GM12878 (cell line): ENCODE results near the gene TYW1B. TPM values are rescaled to one million over a fixed set of nuclear protein-coding genes. Genes with fewer than 3 reads are reported as not detected.
"Not testable (repeated sequence)": the region's sequence is repeated elsewhere in the genome, so short reads cannot be mapped to it uniquely, and the experiment has no call there.

Source experiments
- ATAC-seq: fragments of 200-7000 bp; cut with Tn5 transposase; 3 replicates; pipeline ENCODE4 v1.9.1; 2020; ENCODE audit warnings: mild to moderate bottlenecking, moderate library complexity
- BruUV-seq: library from RNA; stranded (reverse); fragments of 400-500 nt; replicated peaks from 2 replicates; lab custom pipeline; 2021; lab: Mats Ljungman, UMichigan
- CTCF ChIA-PET: fragments of 300-600 bp; sonication (Branson Sonifier 250); formaldehyde crosslinking; extraction: SDS; loops from one replicate; lab custom pipeline; 2021; ENCODE audit warnings: inconsistent platforms; lab: Yijun Ruan, JAX
- POLR2A ChIA-PET: fragments of 350-600 bp; formaldehyde crosslinking; extraction: SDS; loops from one replicate; lab custom pipeline; 2021; ENCODE audit warnings: inconsistent platforms; lab: Charles Lee
- RAD21 ChIA-PET: fragments of 300-600 bp; sonication (Branson Sonifier 250); formaldehyde crosslinking; loops from one replicate; lab custom pipeline; 2023; ENCODE audit warnings: antibody characterized with exemption; ENCODE audit not compliant: unreplicated experiment; lab: Charles Lee
- SMC1A ChIA-PET: fragments of 300-600 bp; sonication (Branson Sonifier 250); formaldehyde crosslinking; loops from one replicate; lab custom pipeline; 2023; ENCODE audit not compliant: unreplicated experiment, uncharacterized antibody; lab: Charles Lee
- DNase-seq: peaks from one replicate; pipeline ENCODE4 v3.0.0-alpha.2; 2011; ENCODE audit warnings: low read depth, low spot score
- FAIRE-seq: peaks from 3 replicates; lab custom pipeline; 2011; peaks lifted over from hg19 to GRCh38; lab: Jason Lieb, UNC
- H2AFZ ChIP-seq: 2 replicates; pipeline ENCODE4 v1.6.0; 2011; ENCODE audit warnings: low read depth, low read length, control low read depth; ENCODE audit not compliant: control insufficient read depth
- H3K27ac ChIP-seq: 2 replicates; pipeline ENCODE4 v1.5.1; 2011; ENCODE audit warnings: control low read depth; ENCODE audit not compliant: control insufficient read depth, insufficient read depth
- H3K27me3 ChIP-seq, 2 experiments: replicated peaks in 1 of 2; 2 replicates each; pipeline versions ENCODE4 v1.6.0 to v1.6.1; 2011; ENCODE audit warnings: low read length in 1 of 2; ENCODE audit not compliant: control insufficient read depth in 2 of 2, insufficient read depth in 2 of 2
- H3K36me3 ChIP-seq, 2 experiments: 2 replicates each; pipeline ENCODE4 v1.5.1; 2011; ENCODE audit warnings: low read length in 1 of 2; ENCODE audit not compliant: control insufficient read depth in 2 of 2, insufficient read depth in 2 of 2
- H3K4me1 ChIP-seq: 2 replicates; pipeline ENCODE4 v1.6.1; 2011; ENCODE audit warnings: mild to moderate bottlenecking, low read length, moderate library complexity, mixed read lengths; ENCODE audit not compliant: control insufficient read depth, insufficient read depth
- H3K4me2 ChIP-seq: 2 replicates; pipeline ENCODE4 v1.6.0; 2011; ENCODE audit warnings: control low read depth; ENCODE audit not compliant: control insufficient read depth, insufficient read depth
- H3K4me3 ChIP-seq: fragments of 200-600 bp; sonication (generic); 2 replicates; pipeline ENCODE4 v1.5.1; 2016
- H3K79me2 ChIP-seq: 2 replicates; pipeline ENCODE4 v1.6.0; 2011; ENCODE audit warnings: low read length; ENCODE audit not compliant: control insufficient read depth, insufficient read depth
- H3K9ac ChIP-seq: 2 replicates; pipeline ENCODE4 v1.8.0; 2011; ENCODE audit warnings: low read length, control low read depth, mixed read lengths; ENCODE audit not compliant: control insufficient read depth, insufficient read depth
- H3K9me3 ChIP-seq: replicated peaks from 3 replicates; pipeline ENCODE4 v1.5.1; 2011; ENCODE audit warnings: mild to moderate bottlenecking, low read length; ENCODE audit not compliant: control insufficient read depth, insufficient read depth
- H4K20me1 ChIP-seq: 2 replicates; pipeline ENCODE4 v1.6.0; 2011; ENCODE audit not compliant: control insufficient read depth, insufficient read depth
- CBX5 ChIP-seq: sonication (generic); IDR thresholded peaks from 2 replicates; pipeline ENCODE4 v1.6.1; 2016; ENCODE audit warnings: low read depth, moderate library complexity, mild to moderate bottlenecking, inconsistent platforms
- WGBS: methylation state at CpG from one replicate; pipeline ENCODE4 v1.1.6; 2016; ENCODE audit warnings: low lambda C conversion rate; ENCODE audit not compliant: insufficient replicate concordance, insufficient coverage; ENCODE audit errors: missing lambda C conversion rate; 5-methylcytosine and 5-hydroxymethylcytosine counted together
- in situ Hi-C: fragments of 300-500 bp; cut with MboI; formaldehyde crosslinking; loops from 9 replicates; pipeline ENCODE4 v1.14.3; 2018; ENCODE audit warnings: mixed read lengths
- intact Hi-C: fragments of 100-400 bp; cut with micrococcal nuclease; formaldehyde crosslinking; loops from one replicate; pipeline ENCODE4 v1.14.2; 2022; ENCODE audit not compliant: unreplicated experiment
- polyA plus RNA-seq, 11 experiments: library from polyadenylated mRNA; depleted of rRNA in 4 of 11; unstranded in 6 of 11; stranded (reverse) in 5 of 11; fragments of >200 nt; fragmentation: Nextera tagmentation in 4 of 11; fragmentation: Illumina TruSeq in 1 of 11; extraction: Ambion mirVana in 4 of 11; extraction: Trizol in 1 of 11; gene quantifications; 1 replicate in 1 of 11; 2 replicates in 10 of 11; pipeline versions ENCODE4 v1.2.1 to v1.2.3, GENCODE V29; 2011 to 2016; ENCODE audit warnings: inconsistent platforms in 2 of 11, missing spikeins in 2 of 11, low read depth in 1 of 11
- total RNA-seq, 4 experiments: library from RNA; depleted of rRNA in 3 of 4; stranded (reverse); fragments of >200 nt in 3 of 4; fragmentation: Illumina TruSeq in 1 of 4; extraction: Trizol in 1 of 4; gene quantifications; 2 replicates each; pipeline versions ENCODE4 v1.2.1 to v1.2.3, GENCODE V29; 2013 to 2021

TYW1B gene
- total and polyA plus RNA-seq, 10 of the 15 experiments (the other 5 are each of a cell fraction or from before 2014, with no cell fraction given), result 3.5 to 6.6 (median 5.3) TPM

DNA sequence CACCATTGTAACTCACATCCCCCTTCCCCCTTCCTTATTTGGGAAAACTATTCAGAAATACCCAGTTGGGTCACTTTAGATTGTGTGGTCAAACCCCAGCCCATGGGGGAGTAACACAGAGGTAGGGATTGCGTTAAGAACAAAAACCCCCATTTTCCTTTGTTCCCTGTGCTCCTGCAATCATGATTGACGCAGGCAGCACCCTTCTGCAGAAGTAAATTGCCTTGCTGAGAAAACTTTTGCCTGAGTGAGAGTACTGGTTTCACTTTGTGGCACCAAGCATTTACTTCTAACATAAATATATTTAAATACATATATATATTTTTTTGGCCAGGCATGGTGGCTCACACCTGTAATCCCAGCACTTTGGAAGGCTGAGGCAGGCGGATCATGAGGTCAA is 266.0 kb downstream of the TYW1B start:
- H3K4me1 ChIP-seq, H3K27ac ChIP-seq, SMC1A ChIA-PET, in situ Hi-C loops, RAD21 ChIA-PET, BruUV-seq, H3K36me3 ChIP-seq, POLR2A ChIA-PET, H3K4me2 ChIP-seq, FAIRE-seq, CTCF ChIA-PET, H2AFZ ChIP-seq, H4K20me1 ChIP-seq, H3K9me3 ChIP-seq, H3K4me3 ChIP-seq, DNase-seq, ATAC-seq, intact Hi-C loops, H3K9ac ChIP-seq, H3K27me3 ChIP-seq, H3K79me2 ChIP-seq: not testable (repeated sequence)
- WGBS, result 11% methylated on average over 3 of the region's 3 CpGs
- peak; percentile 85; the same call in 1 of the 2 replicates for TF ChIP-seq CBX5

DNA sequence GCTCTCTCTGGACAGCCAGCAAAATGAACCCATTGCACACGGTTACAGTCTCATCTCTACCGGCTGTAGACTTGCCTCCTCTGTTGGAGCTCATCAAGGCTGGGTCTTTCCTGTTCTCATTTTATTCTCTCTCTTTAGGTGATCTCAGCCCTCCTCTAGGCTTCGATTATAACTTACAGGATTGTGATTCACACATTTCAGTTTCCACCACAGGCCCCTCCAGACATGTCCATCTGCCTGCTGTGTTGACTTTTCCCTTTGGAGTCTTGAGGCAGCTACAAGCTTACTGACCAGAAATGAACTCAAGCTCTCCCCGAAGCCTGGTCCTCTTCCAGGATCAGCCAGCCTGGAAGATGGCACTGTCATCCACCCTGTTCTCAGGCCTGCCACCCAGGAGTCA is 268.5 kb downstream of the TYW1B start:
- BruUV-seq, H4K20me1 ChIP-seq, POLR2A ChIA-PET, H3K9ac ChIP-seq, RAD21 ChIA-PET, H3K27me3 ChIP-seq, H3K4me3 ChIP-seq, H3K27ac ChIP-seq, H3K9me3 ChIP-seq, H3K4me2 ChIP-seq, intact Hi-C loops, in situ Hi-C loops, H3K36me3 ChIP-seq, SMC1A ChIA-PET, H3K79me2 ChIP-seq, DNase-seq, H3K4me1 ChIP-seq, H2AFZ ChIP-seq, ATAC-seq, CTCF ChIA-PET: not testable (repeated sequence)
- 38% methylated on average over 3 of the region's 4 CpGs for WGBS
- peak; percentile 68 for FAIRE-seq

DNA sequence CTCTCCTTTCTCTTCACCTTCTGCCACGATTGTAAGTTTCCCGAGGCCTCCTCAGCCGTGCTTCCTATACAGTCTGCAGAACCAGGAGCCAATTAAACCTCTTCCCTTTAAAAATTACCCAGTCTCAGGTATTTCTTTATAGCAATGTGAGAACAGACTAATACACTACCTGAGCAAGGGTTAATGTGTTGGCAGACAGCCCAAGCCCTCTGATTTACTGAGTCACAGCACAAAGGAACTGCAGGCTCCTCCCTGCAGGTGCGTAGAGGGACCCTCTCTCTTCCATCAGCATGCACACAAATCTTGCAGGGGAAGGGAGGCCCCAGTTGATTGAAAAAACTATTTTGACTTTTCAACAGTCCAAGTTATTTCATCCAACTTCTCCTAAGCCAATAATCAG is 271.3 kb downstream of the TYW1B start:
- CTCF ChIA-PET, result not testable (repeated sequence)

GRCh38 chr7:72555238-72555637 is 272.8 kb downstream of the TYW1B start:
- not testable (repeated sequence) for FAIRE-seq, BruUV-seq

More for the DNA sequence above, 271.3 kb downstream of the TYW1B start:
- FAIRE-seq, H4K20me1 ChIP-seq, H3K4me3 ChIP-seq, H3K36me3 ChIP-seq, H3K27me3 ChIP-seq, BruUV-seq, SMC1A ChIA-PET, H2AFZ ChIP-seq, DNase-seq, H3K79me2 ChIP-seq, POLR2A ChIA-PET, H3K4me2 ChIP-seq, H3K9me3 ChIP-seq, ATAC-seq, in situ Hi-C loops, H3K9ac ChIP-seq, RAD21 ChIA-PET, H3K4me1 ChIP-seq, intact Hi-C loops, H3K27ac ChIP-seq: not testable (repeated sequence)
- 37% methylated on average over 4 of the region's 4 CpGs for WGBS

More at GRCh38 chr7:72555238-72555637, 272.8 kb downstream of the TYW1B start:
- 22% methylated on average over 2 of the region's 6 CpGs for WGBS
- H3K79me2 ChIP-seq, H3K27ac ChIP-seq, H3K36me3 ChIP-seq, in situ Hi-C loops, H4K20me1 ChIP-seq, RAD21 ChIA-PET, H2AFZ ChIP-seq, H3K27me3 ChIP-seq, H3K4me1 ChIP-seq, H3K4me3 ChIP-seq, DNase-seq, POLR2A ChIA-PET, ATAC-seq, SMC1A ChIA-PET, H3K9me3 ChIP-seq, H3K4me2 ChIP-seq, H3K9ac ChIP-seq, intact Hi-C loops: not testable (repeated sequence)
- CTCF ChIA-PET, result interaction anchor here (0.7 kb wide), 1 partner anchor 56 kb away, joined by 3 read pairs; no protein-coding TSS in a partner anchor
